Body of pancreas (tissue), 4 donors: ENCODE measurements around the gene CDH2. TPM values are rescaled to one million over a fixed set of nuclear protein-coding genes. Genes with fewer than 3 reads are reported as not detected.

ENCODE experiments used
- ATAC-seq: fragments of 150-250 bp; one replicate; pipeline ENCODE4 v1.9.1; 2016
- DNase-seq, 4 donors: peaks; one replicate each; pipeline ENCODE4 v3.0.0-alpha.2; 2019
- H3K27ac ChIP-seq, 4 donors: fragments of 200-600 bp; sonication (generic); 1 replicate in 3 of 4; 2 replicates in 1 of 4; pipeline versions ENCODE4 v1.5.1 to v1.6.1; 2016 to 2019; ENCODE audit warnings: mild to moderate bottlenecking in 1 of 4, mixed read lengths in 1 of 4, moderate library complexity in 1 of 4
- H3K27me3 ChIP-seq, 2 donors: fragments of 200-600 bp; sonication (generic); one replicate each; pipeline ENCODE4 v1.6.0; 2016; ENCODE audit warnings: mild to moderate bottlenecking in 1 of 2
- H3K36me3 ChIP-seq, 2 donors: fragments of 200-600 bp; sonication (generic); replicated peaks in 1 of 2; 2 replicates each; pipeline ENCODE4 v1.5.1; 2016; ENCODE audit warnings: low read depth in 2 of 2; ENCODE audit not compliant: insufficient read depth in 1 of 2
- H3K4me1 ChIP-seq: fragments of 200-600 bp; sonication (generic); one replicate; pipeline ENCODE4 v1.6.0; 2016
- H3K4me3 ChIP-seq, 2 donors: fragments of 200-600 bp; sonication (generic); 1 replicate in 1 of 2; 2 replicates in 1 of 2; pipeline ENCODE4 v1.5.1; 2016 to 2019
- H3K9me3 ChIP-seq, 3 donors: fragments of 200-600 bp; sonication (generic); 1 replicate in 2 of 3; 2 replicates in 1 of 3; pipeline ENCODE4 v1.5.1; 2016
- CTCF ChIP-seq, 7 experiments: fragments of 450-650 bp in 4 of 7; fragments of 200-600 bp in 3 of 7; sonication (generic) in 3 of 7; IDR thresholded peaks; one replicate each; pipeline ENCODE4 v1.5.1; 2016 to 2019; ENCODE audit warnings: antibody characterized with exemption in 7 of 7
- POLR2A ChIP-seq, 3 donors: fragments of 450-650 bp; IDR thresholded peaks; one replicate each; pipeline ENCODE4 v1.6.1; 2016; ENCODE audit warnings: antibody characterized with exemption in 3 of 3, mild to moderate bottlenecking in 2 of 3
- WGBS, 2 donors: methylation state at CpG; one replicate each; pipeline ENCODE4 v1.1.5; 2017; 5-methylcytosine and 5-hydroxymethylcytosine counted together
- intact Hi-C: fragments of 100-400 bp; cut with DNase I; formaldehyde crosslinking; loops from one replicate; pipeline ENCODE4 v1.15.1; 2023
- total RNA-seq, 2 donors: library from RNA; depleted of rRNA; stranded (reverse); fragments of >200 nt; gene quantifications; one replicate each; pipeline ENCODE4 v1.1.0, GENCODE V29; 2016

CDH2 gene
- total RNA-seq, 2 donors from 2014 or later = 0.33 to 0.78 TPM

GRCh38 chr18:28204154-28204553 is 27.2 kb upstream of the CDH2 start:
- ATAC-seq (no peak), DNase-seq (no peak)
- Histone ChIP-seq H3K9me3 (no peaks in the 10 kb centered on the region), H3K27ac (no peak overlapping the region), H3K27me3 (no peaks in the 10 kb centered on the region), H3K36me3 (no peaks in the 10 kb centered on the region), H3K4me3 (no peak overlapping the region), H3K4me1 (no peaks in the 10 kb centered on the region)
- intact Hi-C loops = no loop called here
- TF ChIP-seq POLR2A (IDR thresholded peaks at IDR 0.05) = no peak
- no peak for TF ChIP-seq CTCF (IDR thresholded peaks at IDR 0.05)
- WGBS, 2 donors = 36 to 47% methylated on average over 1 of the region's 1 CpG

- H3K27me3 ChIP-seq = no peaks in the 10 kb centered on the region
- DNase-seq (no peak), ATAC-seq (no peak)
- H3K4me1 ChIP-seq = no peaks in the 10 kb centered on the region
- no peaks in the 10 kb centered on the region for H3K9me3 ChIP-seq
- WGBS, 2 donors = 66 to 86% methylated on average over 3 to 4 of the region's 4 CpGs
- no peak overlapping the region for H3K4me3 ChIP-seq
- no peaks in the 10 kb centered on the region for H3K36me3 ChIP-seq
- TF ChIP-seq CTCF (IDR thresholded peaks at IDR 0.05) (no peak), POLR2A (IDR thresholded peaks at IDR 0.05) (no peak)
- no peak overlapping the region for H3K27ac ChIP-seq
- intact Hi-C loops = no loop called here
These were observed 24.1 kb upstream of the CDH2 start for GRCh38 chr18:28201056-28201455.

DNA sequence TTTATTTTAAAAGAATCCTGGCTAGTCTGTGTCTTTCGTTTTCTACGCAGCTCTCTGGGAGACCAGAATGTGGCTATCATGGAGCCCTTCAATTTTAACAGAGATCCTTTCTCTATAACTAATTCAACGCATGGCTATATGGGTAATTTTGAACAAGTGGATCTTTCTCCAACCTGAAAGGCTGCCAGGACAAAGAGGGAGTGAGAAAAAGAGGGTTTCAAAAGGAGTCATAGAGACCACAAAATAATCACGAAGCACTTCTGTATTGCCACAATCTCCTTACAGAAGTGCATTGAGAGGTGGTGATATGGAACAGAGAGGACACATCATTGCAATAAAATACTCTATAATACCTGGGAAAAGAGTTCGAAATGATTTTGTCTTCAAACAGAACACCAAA is 21.7 kb upstream of the CDH2 start:
- intact Hi-C loops = no loop called here
- TF ChIP-seq CTCF (IDR thresholded peaks at IDR 0.05) = no peak
- no peak for TF ChIP-seq POLR2A (IDR thresholded peaks at IDR 0.05)
- no peak for DNase-seq
- no peak overlapping the region for H3K4me3 ChIP-seq
- no peaks in the 10 kb centered on the region for H3K4me1 ChIP-seq
- no peaks in the 10 kb centered on the region for H3K9me3 ChIP-seq
- no peak overlapping the region for H3K27ac ChIP-seq
- ATAC-seq = no peak
- no peaks in the 10 kb centered on the region for H3K36me3 ChIP-seq
- H3K27me3 ChIP-seq = no peaks in the 10 kb centered on the region
- 70 to 79% methylated on average over 5 of the region's 5 CpGs for WGBS, 2 donors

DNA sequence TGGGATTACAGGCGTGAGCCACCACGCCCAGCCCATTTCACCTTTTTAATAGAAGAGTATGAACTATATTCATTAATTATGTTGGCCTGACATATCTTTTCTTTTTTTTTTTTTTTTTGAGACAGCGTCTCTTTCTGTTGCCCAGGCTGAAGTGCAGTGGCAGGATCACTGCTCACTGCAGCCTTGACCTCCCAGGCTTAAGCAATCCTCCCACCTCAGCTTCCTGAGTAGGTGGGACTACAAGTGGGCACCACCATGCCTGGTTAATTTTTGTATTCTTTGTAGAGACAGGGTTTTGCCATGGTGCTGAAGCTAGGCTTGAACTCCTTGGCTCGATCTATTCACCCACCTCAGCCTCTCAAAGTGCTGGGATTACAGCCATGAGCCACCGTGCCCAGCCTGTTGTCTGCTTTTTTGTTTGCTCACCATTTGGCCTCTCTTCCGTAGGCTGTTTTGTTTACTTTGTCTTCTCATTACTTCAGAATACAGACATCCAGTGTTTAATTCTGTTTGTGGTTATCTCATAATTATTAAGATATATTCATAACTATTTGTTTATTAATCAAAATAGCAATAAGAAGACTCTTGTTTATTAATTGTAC is 16.3 kb upstream of the CDH2 start:
- intact Hi-C loops = no loop called here
- DNase-seq = no peak
- H3K27ac ChIP-seq = no peak overlapping the region
- no peaks in the 10 kb centered on the region for H3K4me1 ChIP-seq
- H3K27me3 ChIP-seq = no peaks in the 10 kb centered on the region
- WGBS, 2 donors = 50 to 58% methylated on average over 6 of the region's 6 CpGs
- no peaks in the 10 kb centered on the region for H3K36me3 ChIP-seq
- H3K9me3 ChIP-seq = no peaks in the 10 kb centered on the region
- no peak overlapping the region for H3K4me3 ChIP-seq
- TF ChIP-seq CTCF (IDR thresholded peaks at IDR 0.05) = no peak
- TF ChIP-seq POLR2A (IDR thresholded peaks at IDR 0.05) = no peak
- ATAC-seq = no peak
